LNCAP (cell line): ENCODE data around the gene DCAF15.

ENCODE experiments used
- TF ChIP-seq, protein P1 (sequence below): fragments of 450-650 bp; IDR thresholded peaks from 2 replicates; pipeline ENCODE4 v1.5.1; 2017; ENCODE audit warnings: mild to moderate bottlenecking

DCAF15 gene

DNA sequence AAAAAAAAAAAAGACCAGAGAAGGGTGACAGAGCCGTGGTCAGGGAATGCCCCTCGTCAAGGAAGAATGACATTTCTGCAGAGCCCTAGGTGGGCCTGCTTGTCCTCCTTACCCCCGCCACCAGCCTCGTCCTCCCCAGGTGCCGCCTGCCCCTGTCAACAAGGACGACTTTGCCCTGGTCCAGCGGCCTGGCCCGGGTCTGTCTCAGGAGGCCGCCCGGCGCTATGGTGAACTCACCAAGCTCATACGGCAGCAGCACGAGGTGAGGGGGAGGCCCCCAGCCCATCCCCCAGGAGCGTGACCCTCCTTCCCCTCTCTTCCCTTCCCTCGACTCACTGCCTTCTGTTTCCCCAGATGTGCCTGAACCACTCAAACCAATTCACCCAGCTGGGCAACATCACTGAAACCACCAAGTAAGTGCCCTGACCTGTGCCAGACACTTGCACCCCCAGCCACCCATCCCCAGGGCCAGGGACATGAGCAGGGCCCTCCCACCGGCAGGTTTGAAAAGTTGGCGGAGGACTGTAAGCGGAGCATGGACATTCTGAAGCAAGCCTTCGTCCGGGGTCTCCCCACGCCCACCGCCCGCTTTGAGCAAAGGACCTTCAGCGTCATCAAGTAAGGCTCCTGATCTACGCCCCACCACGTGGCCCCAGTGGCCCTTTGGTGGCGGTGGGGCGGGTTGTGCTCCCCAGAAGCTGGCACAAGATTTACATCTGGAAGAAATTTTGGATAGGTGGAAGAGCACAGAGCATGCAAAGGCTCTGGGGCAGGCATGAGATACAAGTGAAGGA is 28.9 kb upstream of the DCAF15 start:
- TF ChIP-seq, protein P1, sequence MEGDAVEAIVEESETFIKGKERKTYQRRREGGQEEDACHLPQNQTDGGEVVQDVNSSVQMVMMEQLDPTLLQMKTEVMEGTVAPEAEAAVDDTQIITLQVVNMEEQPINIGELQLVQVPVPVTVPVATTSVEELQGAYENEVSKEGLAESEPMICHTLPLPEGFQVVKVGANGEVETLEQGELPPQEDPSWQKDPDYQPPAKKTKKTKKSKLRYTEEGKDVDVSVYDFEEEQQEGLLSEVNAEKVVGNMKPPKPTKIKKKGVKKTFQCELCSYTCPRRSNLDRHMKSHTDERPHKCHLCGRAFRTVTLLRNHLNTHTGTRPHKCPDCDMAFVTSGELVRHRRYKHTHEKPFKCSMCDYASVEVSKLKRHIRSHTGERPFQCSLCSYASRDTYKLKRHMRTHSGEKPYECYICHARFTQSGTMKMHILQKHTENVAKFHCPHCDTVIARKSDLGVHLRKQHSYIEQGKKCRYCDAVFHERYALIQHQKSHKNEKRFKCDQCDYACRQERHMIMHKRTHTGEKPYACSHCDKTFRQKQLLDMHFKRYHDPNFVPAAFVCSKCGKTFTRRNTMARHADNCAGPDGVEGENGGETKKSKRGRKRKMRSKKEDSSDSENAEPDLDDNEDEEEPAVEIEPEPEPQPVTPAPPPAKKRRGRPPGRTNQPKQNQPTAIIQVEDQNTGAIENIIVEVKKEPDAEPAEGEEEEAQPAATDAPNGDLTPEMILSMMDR: no peak

DNA sequence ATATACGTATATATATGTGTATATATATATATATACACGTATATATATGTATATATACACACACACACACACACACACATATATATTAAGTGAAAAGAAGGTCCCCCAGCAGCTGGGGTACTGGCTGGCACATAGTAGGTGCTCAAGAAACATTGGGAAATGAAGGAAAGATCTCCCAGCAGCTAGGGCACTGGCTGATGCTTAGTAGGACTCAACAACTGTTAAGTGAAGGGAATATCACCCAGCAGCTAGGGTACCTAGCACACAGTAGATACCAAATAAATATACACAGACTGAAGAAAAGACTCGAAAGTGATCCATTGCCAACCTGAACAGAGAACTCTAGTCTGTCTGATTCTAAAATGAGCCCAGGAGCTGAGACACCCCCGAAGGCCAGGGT is 26.3 kb upstream of the DCAF15 start:
- TF ChIP-seq, protein P1: no peak

DNA sequence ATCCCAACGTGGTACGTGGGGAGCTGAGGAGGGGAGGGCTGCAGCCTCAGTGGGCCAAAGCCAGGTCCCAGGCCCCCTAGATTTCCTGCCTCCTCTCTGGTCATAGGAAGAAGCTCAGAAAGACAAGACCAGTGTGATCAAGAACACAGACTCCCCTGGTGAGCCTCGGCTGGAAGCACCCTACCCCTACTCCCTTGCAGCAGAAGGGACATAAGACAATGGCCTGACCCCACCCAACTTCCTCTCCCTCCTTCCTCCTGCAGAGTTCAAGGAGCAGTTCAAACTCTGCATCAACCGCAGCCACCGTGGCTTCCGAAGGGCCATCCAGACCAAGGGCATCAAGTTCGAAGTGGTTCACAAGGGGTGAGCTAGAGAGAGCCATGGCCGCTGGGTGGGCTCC is 25.6 kb upstream of the DCAF15 start:
- TF ChIP-seq, protein P1: no peak

DNA sequence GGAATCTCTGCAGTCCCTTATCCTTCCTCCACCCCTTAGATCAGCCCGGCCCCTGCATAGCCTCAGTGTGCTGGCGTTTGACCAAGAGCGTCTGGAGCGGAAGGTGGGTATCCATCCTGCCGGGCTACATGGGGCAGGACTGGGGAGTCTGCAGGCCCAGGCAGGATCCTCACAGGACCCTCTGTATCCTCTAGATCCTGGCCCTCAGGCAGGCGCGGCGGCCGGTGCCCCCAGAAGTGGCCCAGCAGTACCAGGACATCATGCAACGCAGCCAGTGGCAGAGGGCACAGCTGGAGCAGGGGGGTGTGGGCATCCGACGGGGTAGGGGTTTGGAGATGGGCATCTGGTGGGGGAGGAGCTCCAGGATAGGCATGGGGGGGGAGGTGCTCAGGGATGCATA is 23.0 kb upstream of the DCAF15 start:
- TF ChIP-seq, protein P1: no peak

DNA sequence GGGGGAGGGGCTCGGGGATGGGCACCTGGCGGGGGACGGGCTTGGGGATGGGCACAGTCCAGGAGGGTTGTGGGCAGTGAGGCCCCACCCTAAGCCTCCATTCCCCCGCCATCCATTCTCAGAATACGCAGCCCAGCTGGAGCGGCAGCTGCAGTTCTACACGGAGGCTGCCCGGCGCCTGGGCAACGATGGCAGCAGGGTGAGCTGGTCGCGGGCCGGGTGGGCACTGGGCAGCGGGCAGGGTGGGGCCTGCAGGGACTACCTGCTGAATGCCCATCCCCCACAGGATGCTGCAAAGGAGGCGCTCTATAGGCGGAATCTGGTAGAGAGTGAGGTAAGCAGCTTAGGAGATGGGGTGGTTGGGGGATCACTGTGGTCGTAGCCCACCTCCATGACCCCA is 22.4 kb upstream of the DCAF15 start:
- TF ChIP-seq, protein P1: no peak

DNA sequence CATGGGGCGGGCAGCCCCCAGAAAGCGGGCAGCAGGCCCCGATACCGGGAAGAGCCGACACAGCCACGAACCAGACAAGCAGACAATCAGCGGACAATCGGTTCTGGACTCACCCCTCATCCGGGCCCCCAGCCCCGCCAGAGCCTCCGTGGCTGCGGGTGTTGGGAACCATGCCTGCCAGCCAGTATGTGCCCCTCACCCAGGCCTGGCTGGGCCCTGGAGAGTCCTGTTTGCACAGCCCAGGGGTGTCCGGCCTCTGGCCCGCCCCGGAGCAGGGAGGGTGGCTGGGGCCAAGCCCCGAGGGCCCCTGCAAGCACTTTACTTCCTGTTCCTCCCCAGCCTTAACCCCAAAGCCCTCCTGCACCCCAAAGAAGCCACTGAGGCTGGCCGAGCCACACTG is 21.9 kb upstream of the DCAF15 start:
- TF ChIP-seq, protein P1: no peak

DNA sequence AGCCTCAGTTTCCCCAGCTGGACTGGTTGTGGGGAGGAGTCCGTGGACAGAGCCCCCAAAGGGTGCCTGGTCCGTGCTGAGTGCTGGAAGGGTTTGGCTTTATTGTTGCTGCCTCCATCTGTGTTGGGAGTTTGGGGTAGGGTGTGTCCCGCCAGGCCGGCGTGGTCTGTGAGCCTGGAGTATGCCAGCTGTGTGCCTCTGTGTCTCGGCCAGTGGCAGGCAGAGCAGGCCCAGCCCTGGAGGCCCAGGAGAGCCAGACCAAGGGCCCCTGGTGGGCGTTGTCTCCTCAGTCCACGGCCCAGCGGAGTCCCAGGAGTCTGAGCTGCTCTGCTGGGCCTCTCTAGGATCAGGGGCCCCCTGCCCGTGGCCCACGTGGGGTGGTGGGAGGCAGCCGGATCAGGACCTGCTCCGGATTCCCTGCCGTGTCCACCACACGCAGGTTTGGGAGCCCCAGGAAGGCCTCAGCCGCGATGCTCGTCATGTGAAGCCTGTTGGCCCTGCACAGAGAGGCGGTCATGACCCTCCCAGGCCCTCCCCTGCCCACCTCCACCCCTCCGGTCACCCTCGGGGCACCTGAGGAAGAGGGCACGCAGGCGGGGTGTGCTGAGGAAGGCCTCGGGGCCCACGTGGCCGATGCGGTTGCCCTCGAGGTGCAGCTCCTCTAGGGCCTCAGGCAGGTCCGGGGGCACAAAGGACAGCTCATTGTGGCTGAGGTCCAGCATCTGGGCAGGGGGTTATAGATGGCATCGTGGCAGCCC is 20.7 kb upstream of the DCAF15 start:
- TF ChIP-seq, protein P1: no peak
